Astrocyte of the cerebellum (primary cell): Measurements from ENCODE around the gene SERTAD2.

ENCODE experiments used
- DNase-seq: peaks from one replicate; pipeline ENCODE4 v3.0.0-alpha.2; 2011; ENCODE audit warnings: low read depth
- H3K4me3 ChIP-seq: 2 replicates; pipeline ENCODE4 v1.5.1; 2011; ENCODE audit warnings: mild to moderate bottlenecking, low read depth, low read length, moderate library complexity
- CTCF ChIP-seq: IDR thresholded peaks from 2 replicates; pipeline ENCODE4 v1.5.1; 2012; ENCODE audit warnings: low read length, low read depth, moderate library complexity, mild to moderate bottlenecking; ENCODE audit errors: missing control alignments
- in situ Hi-C: cut with HindIII; loops from 2 replicates; pipeline ENCODE4 v1.10.0; 2017; ENCODE audit warnings: low sequenced_read_pairs

Gene SERTAD2

GRCh38 chr2:64593035-64593655 is 60.6 kb downstream of the SERTAD2 start:
- in situ Hi-C loops = no loop called here
- DNase-seq = no peak
- no peak for TF ChIP-seq CTCF
- H3K4me3 ChIP-seq = no peak overlapping the region

- no peak for TF ChIP-seq CTCF
- no peak overlapping the region for H3K4me3 ChIP-seq
- in situ Hi-C loops = no loop called here
- DNase-seq = no peak
These were observed 62.5 kb downstream of the SERTAD2 start for GRCh38 chr2:64591188-64591587.

GRCh38 chr2:64587561-64587960 is 66.2 kb downstream of the SERTAD2 start:
- TF ChIP-seq CTCF = no peak
- no peak overlapping the region for H3K4me3 ChIP-seq
- in situ Hi-C loops = no loop called here
- DNase-seq = no peak

- peak; percentile 34 for DNase-seq
- peak; percentile 58 for TF ChIP-seq CTCF
- in situ Hi-C loops = no loop called here
- H3K4me3 ChIP-seq = no peak overlapping the region
These were observed 66.7 kb downstream of the SERTAD2 start for GRCh38 chr2:64586883-64587481.

- in situ Hi-C loops = no loop called here
- no peak overlapping the region for H3K4me3 ChIP-seq
- DNase-seq = no peak
- no peak for TF ChIP-seq CTCF
These were observed 67.7 kb downstream of the SERTAD2 start for GRCh38 chr2:64586054-64586453.

- TF ChIP-seq CTCF = no peak
- H3K4me3 ChIP-seq = no peak overlapping the region
- in situ Hi-C loops = no loop called here
- no peak for DNase-seq
These were observed 70.9 kb downstream of the SERTAD2 start for GRCh38 chr2:64582774-64583340.
